ENCODE results near the gene BTBD17. TPM values are rescaled to one million over a fixed set of nuclear protein-coding genes. Genes with fewer than 3 reads are reported as not detected.

BTBD17 gene
- total RNA-seq, 2 experiments from 2014 or later: not detected

GRCh38 chr17:74369221-74369620 lies 7.6 kb upstream of the BTBD17 start:
- Mint-ChIP-seq H3K9me3 (no peaks in the 10 kb centered on the region), H3K36me3 (ENCODE audit: low read depth) (no peaks in the 10 kb centered on the region), H3K27ac (no peak overlapping the region), H3K4me1 (ENCODE audit: low read depth) (peaks cover 14% of the 10 kb centered on the region), H3K4me3 (no peak overlapping the region), H3K27me3 (ENCODE audit: low read depth) (no peaks in the 10 kb centered on the region)
- intact Hi-C loops (cut with micrococcal nuclease): loop anchor here (2.0 kb wide), 2 partner anchors 164 to 234 kb away; no protein-coding TSS in a partner anchor
- CTCF ChIA-PET: interaction anchor here (0.5 to 6.8 kb wide), 25 partner anchors 9 to 373 kb away, joined by 3 to 97 read pairs (median 5); partner anchors contain the start of genes BTBD17 and CD300A
- DNase-seq: peak; percentile 82

DNA sequence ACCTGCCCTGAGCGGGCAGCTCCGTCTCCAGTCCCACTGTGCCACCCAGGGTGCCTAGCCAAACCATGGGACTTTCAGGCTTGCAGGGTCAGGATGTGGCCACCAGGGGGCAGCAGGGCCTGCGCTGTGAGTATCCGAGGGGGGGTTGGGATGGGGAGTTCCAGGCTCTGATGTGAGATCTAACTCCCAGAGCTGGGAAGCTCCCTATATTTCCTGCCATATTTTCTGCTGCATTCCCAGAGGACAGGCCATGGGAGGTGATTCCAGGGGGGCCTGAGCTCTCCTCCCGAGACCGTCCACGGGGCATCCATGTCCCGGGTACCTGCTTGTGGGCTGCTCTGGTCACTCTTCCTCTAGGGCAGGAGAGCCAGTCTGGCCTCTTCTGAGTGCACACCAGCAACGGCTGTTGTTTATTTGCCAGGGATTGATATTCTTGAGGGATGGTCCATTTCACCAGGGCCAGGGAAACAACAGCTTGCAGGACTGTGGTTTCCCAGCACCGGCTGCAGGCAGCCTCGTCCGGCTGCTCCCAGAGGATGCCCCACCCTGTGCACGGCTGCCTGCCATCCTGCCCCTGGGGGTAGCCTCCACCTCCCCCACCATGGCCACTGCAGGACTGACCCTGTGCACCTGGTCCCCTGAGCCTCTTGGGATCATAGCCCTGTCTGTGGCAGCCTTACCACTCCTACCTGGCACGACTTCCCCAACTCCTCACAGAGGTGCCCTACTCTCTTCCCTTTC lies 6.8 kb upstream of the BTBD17 start:
- intact Hi-C loops (cut with micrococcal nuclease): loop anchor here (1.0 to 2.0 kb wide), 4 partner anchors 89 to 234 kb away; no protein-coding TSS in a partner anchor
- H3K4me1 Mint-ChIP-seq (ENCODE audit: low read depth): peaks cover 14% of the 10 kb centered on the region
- no peak overlapping the region for H3K27ac Mint-ChIP-seq
- no peaks in the 10 kb centered on the region for H3K27me3 Mint-ChIP-seq (ENCODE audit: low read depth)
- no peaks in the 10 kb centered on the region for H3K36me3 Mint-ChIP-seq (ENCODE audit: low read depth)
- CTCF ChIA-PET: interaction anchor here (0.5 to 6.8 kb wide), 44 partner anchors 8 to 372 kb away, joined by 3 to 97 read pairs (median 4); partner anchors contain the start of genes BTBD17 and CD300A
- H3K9me3 Mint-ChIP-seq: no peaks in the 10 kb centered on the region
- H3K4me3 Mint-ChIP-seq: no peak overlapping the region
- peak; percentile 81 for DNase-seq

- no peak within 1 kb of the TSS for H3K27ac Mint-ChIP-seq
- no peak for DNase-seq
Observed at GRCh38 chr17:74367206-74367605, 5.5 kb upstream of the BTBD17 start, which contains the start of gene GPR142. GPR142 (plus strand) TSS chr17:74367506; CDS start chr17:74369541, 2,035 bp downstream.

GRCh38 chr17:74362810-74363498 lies 1.3 kb upstream of the BTBD17 start:
- CTCF ChIA-PET: interaction anchor here (0.7 to 2.4 kb wide), 5 partner anchors 17 to 136 kb away, joined by 3 to 9 read pairs (median 4); no protein-coding TSS in a partner anchor

More at GRCh38 chr17:74367206-74367605, 5.5 kb upstream of the BTBD17 start, which contains the start of gene GPR142:
- intact Hi-C loops (cut with micrococcal nuclease): no loop called here
- Mint-ChIP-seq H3K27me3 (ENCODE audit: low read depth) (no peaks in the 10 kb centered on the region), H3K4me3 (no peak within 1 kb of the TSS), H3K9me3 (no peaks in the 10 kb centered on the region), H3K36me3 (ENCODE audit: low read depth) (no peaks in the 10 kb centered on the region), H3K4me1 (ENCODE audit: low read depth) (peaks cover 14% of the 10 kb centered on the region)
- CTCF ChIA-PET: interaction anchor here (0.8 to 6.8 kb wide), 23 partner anchors 10 to 374 kb away, joined by 3 to 97 read pairs (median 6); partner anchors contain the start of gene RPL38

GRCh38 chr17:74362069-74362405 lies 369 bp upstream of the BTBD17 start:
- CTCF ChIA-PET: interaction anchor here (0.6 to 2.7 kb wide), 7 partner anchors 7 to 1425 kb away, joined by 4 to 12 read pairs (median 5); no protein-coding TSS in a partner anchor
- no peak overlapping the region for H3K27ac Mint-ChIP-seq
- peaks cover 1% of the 10 kb centered on the region for H3K4me1 Mint-ChIP-seq (ENCODE audit: low read depth)
- no peak overlapping the region for H3K4me3 Mint-ChIP-seq
- intact Hi-C loops (cut with micrococcal nuclease): no loop called here
- no peaks in the 10 kb centered on the region for H3K36me3 Mint-ChIP-seq (ENCODE audit: low read depth)
- H3K9me3 Mint-ChIP-seq: no peaks in the 10 kb centered on the region
- H3K27me3 Mint-ChIP-seq (ENCODE audit: low read depth): peaks cover 21% of the 10 kb centered on the region
- no peak for DNase-seq

More at GRCh38 chr17:74362810-74363498, 1.3 kb upstream of the BTBD17 start:
- no peaks in the 10 kb centered on the region for H3K9me3 Mint-ChIP-seq
- no peak overlapping the region for H3K27ac Mint-ChIP-seq
- intact Hi-C loops (cut with micrococcal nuclease): no loop called here
- no peaks in the 10 kb centered on the region for H3K4me1 Mint-ChIP-seq (ENCODE audit: low read depth)
- no peak overlapping the region for H3K4me3 Mint-ChIP-seq
- H3K27me3 Mint-ChIP-seq (ENCODE audit: low read depth): peaks cover 16% of the 10 kb centered on the region
- H3K36me3 Mint-ChIP-seq (ENCODE audit: low read depth): no peaks in the 10 kb centered on the region
- DNase-seq: no peak

GRCh38 chr17:74360899-74361229 lies 804 bp downstream of the BTBD17 start:
- CTCF ChIA-PET: interaction anchor here (0.9 to 2.7 kb wide), 7 partner anchors 8 to 96 kb away, joined by 3 to 12 read pairs (median 5); no protein-coding TSS in a partner anchor
- Mint-ChIP-seq H3K27me3 (ENCODE audit: low read depth) (peaks cover 23% of the 10 kb centered on the region), H3K4me3 (no peak overlapping the region), H3K36me3 (ENCODE audit: low read depth) (no peaks in the 10 kb centered on the region), H3K27ac (no peak overlapping the region), H3K4me1 (ENCODE audit: low read depth) (peaks cover 1% of the 10 kb centered on the region), H3K9me3 (no peaks in the 10 kb centered on the region)
- intact Hi-C loops (cut with micrococcal nuclease): no loop called here
- no peak for DNase-seq

- intact Hi-C loops (cut with micrococcal nuclease): no loop called here
- no peak overlapping the region for H3K27ac Mint-ChIP-seq
- H3K4me3 Mint-ChIP-seq: no peak overlapping the region
- no peaks in the 10 kb centered on the region for H3K36me3 Mint-ChIP-seq (ENCODE audit: low read depth)
- CTCF ChIA-PET: interaction anchor here (0.6 to 2.7 kb wide), 3 partner anchors 9 to 59 kb away, joined by 4 to 12 read pairs (median 5); no protein-coding TSS in a partner anchor
- DNase-seq: no peak
- no peaks in the 10 kb centered on the region for H3K9me3 Mint-ChIP-seq
- H3K27me3 Mint-ChIP-seq (ENCODE audit: low read depth): peaks cover 26% of the 10 kb centered on the region
- peaks cover 1% of the 10 kb centered on the region for H3K4me1 Mint-ChIP-seq (ENCODE audit: low read depth)
Observed at GRCh38 chr17:74359916-74360315, 1.8 kb downstream of the BTBD17 start.

GRCh38 chr17:74358697-74359096 lies 3.0 kb downstream of the BTBD17 start:
- Mint-ChIP-seq H3K27ac (no peak overlapping the region), H3K4me3 (no peak overlapping the region), H3K27me3 (ENCODE audit: low read depth) (peaks cover 37% of the 10 kb centered on the region), H3K9me3 (no peaks in the 10 kb centered on the region), H3K4me1 (ENCODE audit: low read depth) (peaks cover 6% of the 10 kb centered on the region), H3K36me3 (ENCODE audit: low read depth) (no peaks in the 10 kb centered on the region)
- CTCF ChIA-PET: interaction anchor here (0.6 to 2.6 kb wide), 3 partner anchors 9 to 62 kb away, joined by 3 to 14 read pairs (median 3); partner anchors contain the start of gene GPR142
- no peak for DNase-seq
- intact Hi-C loops (cut with micrococcal nuclease): no loop called here

- Mint-ChIP-seq H3K9me3 (no peaks in the 10 kb centered on the region), H3K4me1 (ENCODE audit: low read depth) (peaks cover 6% of the 10 kb centered on the region), H3K4me3 (no peak overlapping the region), H3K27me3 (ENCODE audit: low read depth) (peaks cover 48% of the 10 kb centered on the region), H3K36me3 (ENCODE audit: low read depth) (no peaks in the 10 kb centered on the region), H3K27ac (no peak overlapping the region)
- DNase-seq: no peak
- CTCF ChIA-PET: interaction anchor here (2.6 kb wide), 1 partner anchor 10 kb away, joined by 14 read pairs; the partner anchor contains the start of gene GPR142
- intact Hi-C loops (cut with micrococcal nuclease): no loop called here
Observed at GRCh38 chr17:74357466-74357809, 4.2 kb downstream of the BTBD17 start.

DNA sequence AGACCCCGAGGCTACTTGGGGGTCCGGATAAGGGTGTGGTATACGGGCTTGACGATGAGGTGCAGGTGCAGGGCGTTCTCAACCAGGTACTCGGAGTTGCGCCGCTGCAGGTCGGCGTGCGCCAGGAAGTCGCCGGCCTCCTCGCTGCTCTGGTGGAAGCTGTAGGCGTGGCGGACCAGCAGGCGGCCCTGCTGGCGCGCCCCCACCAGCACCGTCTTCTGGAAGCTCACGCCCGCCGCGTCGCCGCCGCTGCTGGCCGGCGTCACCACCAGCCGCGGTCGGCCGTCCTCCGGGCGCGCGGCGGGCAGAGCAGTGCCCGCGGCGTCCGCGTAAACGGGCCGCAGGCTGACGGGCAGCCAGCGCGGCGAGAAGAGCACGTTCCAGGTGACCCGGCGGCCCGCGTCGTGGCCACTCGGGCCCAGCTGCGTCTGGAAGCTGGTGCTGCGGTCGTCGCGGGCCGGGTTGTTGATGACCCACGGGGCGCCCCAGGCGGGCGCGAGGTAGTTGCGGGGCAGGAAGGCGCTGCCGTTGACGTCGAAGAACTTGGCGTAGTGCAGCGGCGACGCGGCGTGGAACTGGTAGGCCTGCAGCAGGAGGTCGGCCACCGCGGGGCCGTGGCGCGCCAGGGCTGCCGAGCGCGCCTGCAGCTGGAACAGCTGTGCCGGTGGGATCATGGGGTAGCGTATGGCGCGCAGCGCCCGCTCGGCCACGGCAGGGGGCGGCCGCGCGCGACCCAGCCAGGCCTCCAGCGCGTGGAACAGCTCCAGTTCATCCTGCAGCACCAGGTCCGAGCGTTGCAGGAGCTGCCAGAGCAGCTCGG lies 4.8 kb downstream of the BTBD17 start:
- no peaks in the 10 kb centered on the region for H3K9me3 Mint-ChIP-seq
- CTCF ChIA-PET: interaction anchor here (0.8 to 2.6 kb wide), 5 partner anchors 11 to 210 kb away, joined by 3 to 14 read pairs (median 3); partner anchors contain the start of gene GPR142
- no peak overlapping the region for H3K27ac Mint-ChIP-seq
- DNase-seq: no peak
- intact Hi-C loops (cut with micrococcal nuclease): no loop called here
- H3K36me3 Mint-ChIP-seq (ENCODE audit: low read depth): no peaks in the 10 kb centered on the region
- H3K4me3 Mint-ChIP-seq: no peak overlapping the region
- peaks cover 50% of the 10 kb centered on the region for H3K27me3 Mint-ChIP-seq (ENCODE audit: low read depth)
- H3K4me1 Mint-ChIP-seq (ENCODE audit: low read depth): peaks cover 6% of the 10 kb centered on the region

DNA sequence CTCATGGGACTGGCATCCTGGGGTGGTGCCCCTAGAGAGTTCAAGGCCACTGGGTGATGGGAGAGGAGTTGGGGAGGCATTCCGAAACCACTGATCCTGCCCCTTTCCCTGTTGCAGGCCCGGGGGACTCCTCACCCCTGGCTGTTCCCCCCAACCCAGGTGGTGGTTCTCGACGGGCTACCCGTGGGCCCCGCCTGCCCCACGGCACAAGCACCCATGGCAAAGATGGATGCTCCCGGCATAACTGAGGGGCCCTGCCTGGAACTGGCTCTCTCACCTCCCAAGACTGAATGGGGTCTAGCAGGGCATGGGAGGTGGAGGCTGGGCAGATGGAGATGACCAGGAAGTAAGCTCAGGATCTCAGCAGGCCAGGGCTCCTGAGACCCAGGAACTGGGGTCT lies 6.6 kb downstream of the BTBD17 start:
- intact Hi-C loops (cut with micrococcal nuclease): no loop called here
- peaks cover 6% of the 10 kb centered on the region for H3K4me1 Mint-ChIP-seq (ENCODE audit: low read depth)
- no peaks in the 10 kb centered on the region for H3K36me3 Mint-ChIP-seq (ENCODE audit: low read depth)
- no peaks in the 10 kb centered on the region for H3K9me3 Mint-ChIP-seq
- no peak for DNase-seq
- H3K27me3 Mint-ChIP-seq (ENCODE audit: low read depth): peaks cover 46% of the 10 kb centered on the region
- H3K4me3 Mint-ChIP-seq: no peak overlapping the region
- CTCF ChIA-PET: interaction anchor here (0.7 to 2.2 kb wide), 4 partner anchors 10 to 269 kb away, joined by 3 to 5 read pairs (median 4); no protein-coding TSS in a partner anchor
- H3K27ac Mint-ChIP-seq: no peak overlapping the region
